GM21737 (cell line): Measurements from ENCODE around the gene PEAK1.

ENCODE experiments used
- ATAC-seq: cut with Tn5 transposase; IDR thresholded peaks from one replicate; pipeline ENCODE4 v1.9.1; 2021; ENCODE audit warnings: mild to moderate bottlenecking, moderate library complexity; ENCODE audit not compliant: unreplicated experiment

PEAK1 gene

DNA sequence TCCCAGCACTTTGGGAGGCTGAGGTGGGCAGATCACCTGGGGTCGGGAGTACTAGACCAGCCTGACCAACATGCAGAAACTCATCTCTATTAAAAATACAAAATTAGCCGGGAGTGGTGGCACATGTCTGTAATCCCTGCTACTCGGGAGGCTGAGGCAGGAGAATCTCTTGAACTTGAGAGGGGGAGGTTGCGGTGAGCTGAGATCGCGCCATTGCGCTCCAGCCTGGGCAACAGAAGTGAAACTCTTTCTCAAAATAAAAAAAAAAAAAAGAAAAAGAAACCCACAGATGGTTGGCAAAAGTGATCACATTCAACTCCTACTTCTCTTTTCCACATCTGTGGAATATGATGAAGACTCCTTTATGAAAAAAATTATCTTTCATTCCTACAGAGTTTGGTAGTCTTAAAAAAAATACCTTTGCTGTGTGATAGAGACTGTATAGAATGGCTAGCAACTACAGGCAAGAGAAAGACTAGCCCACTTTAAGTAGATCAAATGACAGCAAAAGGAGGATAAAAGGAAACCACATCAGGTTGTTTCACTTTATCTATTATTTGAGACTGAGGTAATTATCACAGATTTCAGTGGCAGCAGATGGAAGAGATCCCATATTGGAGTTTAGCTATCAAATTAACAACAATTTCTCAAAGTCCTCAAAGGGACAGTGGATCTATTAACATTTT lies 176.0 kb downstream of the PEAK1 start:
- no peak for ATAC-seq

DNA sequence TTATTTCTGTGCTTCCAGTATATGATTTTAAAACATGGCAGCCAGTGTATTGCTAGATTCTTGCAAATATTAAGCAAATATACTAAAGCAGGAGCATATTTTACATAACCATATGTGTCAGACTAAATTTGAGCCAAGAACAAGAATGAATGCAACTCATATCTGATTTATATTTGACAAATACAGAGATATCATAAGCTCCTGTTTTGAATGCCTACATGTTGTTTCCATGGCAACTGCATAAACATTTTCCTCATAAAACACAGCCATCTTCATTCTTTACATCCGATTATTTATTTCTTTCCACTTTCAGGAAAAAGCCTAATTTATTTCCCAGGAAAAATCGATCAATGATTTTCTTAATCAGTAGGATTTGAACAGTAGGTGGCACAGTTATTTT lies 176.8 kb downstream of the PEAK1 start:
- no peak for ATAC-seq

DNA sequence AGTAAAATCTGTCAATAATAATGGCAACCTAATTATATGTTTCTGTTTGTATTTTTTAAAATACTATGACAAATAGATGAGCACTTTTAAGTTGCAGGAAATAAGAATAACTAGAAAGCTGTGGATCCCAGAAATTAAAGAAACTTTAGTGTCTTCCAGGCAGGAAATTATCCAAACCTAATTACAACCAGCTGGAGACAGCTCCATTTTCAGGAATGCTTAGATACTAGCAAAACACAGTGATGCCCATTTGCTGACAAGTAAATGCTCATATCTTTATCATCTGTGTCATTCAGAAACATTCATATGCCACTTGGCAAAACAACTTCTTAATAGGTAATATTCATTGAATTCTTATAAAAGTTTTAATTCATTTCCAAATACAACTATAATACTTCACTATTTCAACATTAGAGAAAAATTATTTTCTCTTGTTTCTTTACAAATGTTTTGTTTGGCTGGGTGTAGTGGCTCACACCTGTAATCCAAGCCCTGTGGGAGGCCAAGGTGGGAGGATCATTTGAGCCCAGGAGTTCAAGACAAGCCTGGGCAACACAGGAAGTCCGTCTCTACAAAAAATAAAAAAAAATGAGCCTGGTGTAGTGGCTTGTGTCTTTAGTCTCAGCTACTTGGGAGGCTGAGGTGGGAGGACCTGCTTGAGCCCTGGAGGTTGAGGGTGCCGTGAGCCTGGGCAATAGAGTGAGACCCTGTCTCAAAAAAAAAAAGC lies 179.9 kb downstream of the PEAK1 start:
- no peak for ATAC-seq

DNA sequence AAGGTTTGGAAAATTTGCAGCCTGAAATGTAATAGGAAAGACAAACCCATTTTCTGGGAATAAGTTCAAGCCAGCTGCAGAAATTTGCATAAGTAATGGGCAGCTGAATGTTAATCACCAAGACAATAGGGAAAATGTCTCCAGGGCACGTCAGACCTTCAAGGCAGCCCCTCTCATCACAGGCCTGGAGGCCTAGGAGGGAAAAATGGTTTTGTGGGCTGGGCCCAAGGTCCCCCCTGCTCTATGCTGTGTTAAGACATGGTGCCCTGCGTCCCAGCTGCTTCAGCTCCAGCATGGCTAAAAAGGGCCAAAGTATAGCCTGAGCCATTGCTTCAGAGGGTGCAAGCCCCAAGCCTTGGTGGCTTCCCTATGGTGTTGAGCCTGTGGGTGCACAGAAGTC lies 184.3 kb downstream of the PEAK1 start:
- no peak for ATAC-seq

DNA sequence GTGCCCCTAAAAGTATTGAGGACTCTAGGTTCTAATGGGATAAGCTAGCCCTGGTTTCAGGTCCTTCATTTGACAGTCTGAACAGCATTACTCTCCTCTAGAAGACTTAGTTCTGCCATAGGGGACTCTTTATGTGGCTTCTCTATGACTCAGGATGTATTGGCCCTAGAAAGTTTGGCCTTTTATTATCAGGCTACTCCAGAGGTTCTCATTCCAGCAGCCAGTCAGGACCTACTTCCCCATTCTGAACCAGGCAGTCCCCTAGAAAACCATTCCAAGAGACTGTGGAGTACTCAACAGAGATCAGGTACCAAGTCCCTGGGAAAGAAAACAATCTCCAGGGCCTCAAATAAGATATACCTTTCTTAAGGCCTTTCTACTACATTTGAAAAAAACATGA lies 191.1 kb downstream of the PEAK1 start:
- no peak for ATAC-seq

DNA sequence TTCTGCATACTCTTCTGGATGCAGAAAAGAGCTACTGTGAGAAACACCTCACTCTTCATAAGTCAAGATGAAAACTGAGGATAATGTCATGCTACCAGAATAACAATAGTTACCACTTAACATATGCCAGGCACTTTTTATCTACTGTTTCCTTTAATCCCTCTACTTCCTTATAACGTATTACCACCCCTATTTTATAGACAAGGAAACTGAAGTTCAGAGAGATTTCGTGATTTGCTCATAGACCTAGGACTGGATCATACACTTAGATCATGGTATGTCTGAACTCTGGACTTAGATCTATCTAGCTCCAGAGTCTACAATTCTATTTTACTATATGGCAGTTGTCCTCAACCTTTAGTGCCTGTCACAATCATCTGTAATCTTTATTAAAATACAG lies 193.3 kb downstream of the PEAK1 start:
- no peak for ATAC-seq

DNA sequence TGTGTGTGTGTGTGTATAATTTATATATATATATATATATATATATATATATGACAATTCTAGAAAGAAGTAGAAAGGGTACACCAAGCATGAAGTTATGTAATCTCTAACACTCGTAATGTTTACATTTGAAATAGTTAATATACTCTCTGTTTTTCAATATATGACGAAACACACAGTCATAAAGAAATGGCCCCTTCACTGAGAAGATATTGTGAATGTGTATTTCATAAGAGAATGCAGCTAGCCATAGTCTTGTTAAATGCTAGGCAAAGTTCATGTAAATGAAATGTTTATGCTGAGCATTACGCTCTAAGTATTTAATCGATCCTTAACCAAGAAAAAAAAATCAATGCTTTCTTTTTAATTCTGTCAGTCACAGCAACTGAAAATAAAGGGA lies 194.3 kb downstream of the PEAK1 start:
- no peak for ATAC-seq

DNA sequence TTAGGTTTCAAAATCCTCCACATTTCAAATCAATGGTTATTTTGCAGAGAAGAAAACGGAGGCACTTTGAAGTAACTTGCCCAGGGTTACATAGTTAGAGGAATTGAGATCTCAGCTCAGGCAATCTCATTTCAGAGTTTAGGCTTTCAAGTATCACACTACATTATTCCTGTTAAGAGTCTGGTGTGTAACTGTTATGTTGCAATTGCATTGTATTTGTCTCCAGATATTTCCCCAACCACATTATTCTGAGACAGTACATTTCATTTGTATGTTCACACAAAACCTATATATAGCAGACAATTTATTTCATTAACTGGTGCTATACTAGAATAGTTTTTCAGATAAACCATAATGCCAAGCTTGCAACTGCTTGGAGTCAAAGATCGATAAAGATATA lies 194.8 kb downstream of the PEAK1 start:
- no peak for ATAC-seq

DNA sequence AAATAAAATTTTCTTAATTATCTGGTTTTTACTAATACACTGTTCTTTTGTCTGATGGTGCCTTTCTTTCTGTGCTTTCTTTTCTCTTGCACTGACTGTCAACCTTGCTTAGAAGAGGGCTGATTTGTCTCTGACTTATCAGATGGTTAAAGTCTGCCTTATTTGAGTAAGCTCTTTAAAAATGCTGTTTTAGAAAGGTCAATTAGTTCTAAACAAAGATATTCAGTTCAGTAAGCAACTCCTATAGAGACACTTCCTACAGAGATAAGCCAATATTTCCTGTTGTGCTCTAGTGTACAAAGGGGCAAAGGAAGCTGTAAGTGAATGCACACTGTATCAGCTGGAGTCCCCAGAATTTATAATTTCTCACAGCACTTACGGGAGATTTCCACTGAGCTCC lies 195.6 kb downstream of the PEAK1 start:
- no peak for ATAC-seq

DNA sequence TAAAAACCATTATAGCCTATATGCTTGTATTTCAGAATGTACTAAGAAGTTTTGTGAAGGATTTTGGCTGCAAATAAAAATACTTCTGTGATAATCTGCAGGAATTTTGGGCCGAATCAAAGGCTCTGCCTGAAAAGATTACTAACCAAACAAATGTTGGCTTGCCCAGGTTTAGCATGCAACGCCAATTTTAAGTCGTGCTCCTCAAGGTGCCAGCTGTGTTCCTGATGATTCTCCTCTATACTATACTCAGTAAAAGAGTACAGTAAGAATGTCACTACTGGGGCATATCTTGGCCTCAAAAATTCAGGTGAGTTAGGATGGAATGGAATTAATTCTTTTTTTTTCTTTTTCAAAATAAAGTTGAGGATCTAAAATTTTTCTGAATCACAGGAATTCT lies 198.2 kb downstream of the PEAK1 start:
- no peak for ATAC-seq

DNA sequence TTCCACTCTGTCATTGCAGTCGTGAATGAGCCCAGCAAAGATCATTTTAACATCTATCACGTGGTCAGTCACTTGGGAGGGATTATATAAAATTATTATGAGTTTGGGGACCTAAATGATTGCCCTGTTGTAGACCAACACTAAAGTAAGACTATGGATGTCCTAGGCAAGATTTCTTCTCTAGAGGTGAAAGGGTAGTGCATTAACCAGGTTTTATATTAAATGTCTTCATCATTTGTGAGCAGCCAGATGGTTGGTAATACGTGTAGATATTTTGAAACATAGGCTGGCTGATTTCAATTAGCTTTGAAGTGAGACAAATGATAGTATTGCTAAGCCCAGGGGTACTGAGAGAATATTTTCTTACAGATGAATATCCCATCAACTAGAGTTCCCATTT lies 198.7 kb downstream of the PEAK1 start:
- ATAC-seq, result no peak

DNA sequence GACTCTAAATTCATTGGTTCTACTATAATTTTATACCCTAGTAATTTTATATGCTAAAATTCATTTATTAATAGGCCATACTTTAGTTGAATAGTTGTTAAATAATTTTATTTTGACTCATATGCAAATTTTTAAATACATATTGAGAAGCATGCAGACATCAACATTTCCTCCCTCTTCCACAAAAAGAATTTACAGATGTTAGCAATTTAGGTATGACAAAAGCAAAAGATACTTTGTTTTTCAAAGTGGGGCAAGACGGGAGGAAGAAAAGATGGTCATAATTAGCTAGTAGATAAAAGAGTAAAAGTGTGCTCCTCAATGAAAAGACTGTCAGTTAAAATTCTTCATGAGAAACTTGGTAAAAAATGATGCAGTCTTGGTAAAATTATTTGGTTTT lies 200.1 kb downstream of the PEAK1 start:
- ATAC-seq, result no peak

DNA sequence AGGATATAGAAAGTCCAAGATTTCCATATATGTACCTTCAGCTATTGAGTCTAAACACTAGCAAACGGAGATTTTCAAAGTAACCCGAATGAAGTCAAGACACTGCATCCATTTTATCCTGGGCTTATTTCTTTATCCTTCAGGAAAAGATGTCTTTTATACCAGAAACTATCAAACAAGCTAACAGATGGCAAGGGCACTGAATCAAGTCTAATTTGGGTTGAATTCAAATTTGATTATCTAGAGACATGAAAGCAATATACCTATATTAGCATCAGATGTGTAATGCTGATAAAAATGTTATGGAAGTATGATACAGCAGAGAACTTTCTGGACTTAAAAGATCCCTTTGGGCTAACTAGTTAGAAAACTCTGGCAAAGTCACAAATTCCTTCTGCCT lies 210.7 kb downstream of the PEAK1 start:
- no peak for ATAC-seq

DNA sequence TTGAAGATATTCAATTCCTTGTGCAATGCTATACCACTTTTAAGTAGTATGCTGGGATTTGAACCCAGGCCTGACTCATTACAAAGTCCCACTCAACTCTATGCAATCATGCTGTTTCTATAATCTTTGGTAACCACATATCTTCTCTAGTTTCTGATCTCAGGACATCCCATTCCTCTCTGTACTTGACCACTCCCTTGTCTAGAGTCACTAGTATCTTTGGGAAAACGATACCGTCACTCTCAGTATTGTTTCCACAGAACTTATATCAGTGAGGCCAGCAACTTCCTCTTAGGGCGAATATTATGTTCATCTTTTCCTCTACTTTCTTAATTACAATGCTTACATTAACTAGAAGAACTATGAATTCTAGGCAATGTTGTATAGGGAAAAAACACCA lies 211.7 kb downstream of the PEAK1 start:
- no peak for ATAC-seq

DNA sequence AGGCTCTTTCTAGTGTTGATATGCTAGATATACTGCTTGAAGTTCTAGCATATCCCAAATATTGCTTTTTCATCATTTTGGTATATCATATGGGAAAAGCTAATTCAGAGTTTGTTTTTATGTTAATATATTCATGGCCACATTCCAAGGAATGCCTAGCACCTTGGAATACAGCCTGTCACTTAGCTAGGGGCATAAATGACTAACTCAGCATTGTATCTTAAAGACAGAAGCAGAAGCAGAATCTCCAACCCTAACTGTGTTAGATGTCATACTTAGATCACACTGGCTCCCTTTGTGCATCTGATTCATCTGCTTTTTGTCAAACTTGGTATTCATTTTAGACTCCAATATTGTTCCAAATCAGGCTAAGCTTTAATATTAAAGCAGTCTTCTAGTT lies 218.2 kb downstream of the PEAK1 start:
- ATAC-seq, result no peak

DNA sequence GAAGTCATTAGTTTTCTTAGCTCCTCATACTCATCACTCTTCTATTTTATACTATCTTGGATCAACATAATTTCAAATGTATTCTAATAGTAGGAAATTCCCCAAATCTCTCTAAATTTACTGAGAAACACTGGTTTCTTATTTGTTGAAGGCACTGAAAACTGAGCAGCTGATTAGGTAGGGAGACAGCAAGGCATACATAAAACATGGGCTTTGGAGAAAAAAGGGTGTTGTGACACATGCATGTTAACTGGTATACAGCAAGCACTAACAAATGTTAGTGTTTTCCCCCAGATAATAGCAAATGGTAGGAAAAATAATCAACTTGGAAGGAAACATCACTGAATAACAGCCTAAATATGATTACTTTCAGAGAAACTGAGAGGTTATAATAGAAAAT lies 223.5 kb downstream of the PEAK1 start:
- no peak for ATAC-seq

DNA sequence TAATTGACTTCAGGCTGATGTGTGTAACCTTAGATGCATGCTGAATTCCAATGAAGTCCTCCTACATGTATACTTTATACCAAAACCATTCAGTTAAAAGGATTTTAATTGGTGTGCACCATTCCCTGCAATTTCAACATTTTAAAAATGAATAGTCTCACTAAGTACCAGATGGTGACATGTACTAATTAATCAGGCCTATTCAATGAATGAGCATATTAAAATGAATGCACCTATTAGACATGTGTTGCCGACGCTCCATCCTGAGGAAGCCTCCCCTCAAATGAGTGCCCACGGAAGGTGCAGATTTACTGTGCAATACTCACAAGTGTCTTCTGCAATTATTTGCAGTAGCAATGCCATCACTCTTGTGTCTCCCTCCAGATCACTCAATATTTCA lies 224.3 kb downstream of the PEAK1 start:
- ATAC-seq, result no peak

DNA sequence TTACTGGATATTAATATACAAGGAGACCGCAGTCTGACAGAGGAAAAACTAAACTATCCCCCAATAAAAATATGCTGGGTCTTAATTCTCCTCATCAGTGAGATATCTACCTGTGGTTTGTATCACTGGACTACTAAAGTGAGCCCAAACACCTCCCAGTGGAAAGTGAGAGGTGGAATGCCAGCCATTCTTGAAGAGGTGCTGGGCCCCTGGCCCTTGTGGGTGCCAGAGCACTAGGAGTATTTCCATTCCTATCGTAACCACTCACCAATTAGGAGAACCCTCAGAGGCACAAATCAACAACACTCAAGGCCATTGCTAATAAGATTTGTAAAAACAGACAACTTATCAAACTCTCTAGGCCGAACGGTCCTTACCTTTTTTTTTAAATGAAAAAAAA lies 227.5 kb downstream of the PEAK1 start:
- no peak for ATAC-seq

DNA sequence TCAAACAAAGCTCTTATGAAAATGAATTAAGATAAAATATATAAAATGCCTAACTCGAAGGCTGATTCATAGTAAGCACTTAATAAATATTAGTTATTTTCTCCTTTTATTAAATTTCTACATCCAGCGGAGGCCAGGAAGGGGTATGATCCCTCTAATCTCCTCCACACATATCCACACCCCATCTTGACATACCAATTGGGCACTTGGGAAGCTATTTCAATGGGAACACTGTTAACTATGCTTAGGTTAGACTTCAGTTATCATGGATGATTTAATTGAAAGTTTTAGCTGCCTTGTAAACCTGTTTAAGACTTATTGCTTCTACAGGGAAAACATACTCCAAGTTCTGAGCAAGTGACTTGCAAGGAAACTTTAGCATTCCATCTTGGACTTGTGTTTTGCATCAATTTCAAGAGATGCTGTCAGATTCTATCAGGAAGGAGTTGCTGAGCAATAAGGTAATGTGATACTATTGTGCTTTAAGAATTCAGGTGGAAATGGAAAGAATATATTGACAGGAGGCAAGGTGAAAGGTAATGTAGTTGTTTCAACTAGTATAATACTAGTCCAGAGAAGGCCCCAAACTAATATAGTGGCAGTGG lies 228.6 kb downstream of the PEAK1 start:
- no peak for ATAC-seq

DNA sequence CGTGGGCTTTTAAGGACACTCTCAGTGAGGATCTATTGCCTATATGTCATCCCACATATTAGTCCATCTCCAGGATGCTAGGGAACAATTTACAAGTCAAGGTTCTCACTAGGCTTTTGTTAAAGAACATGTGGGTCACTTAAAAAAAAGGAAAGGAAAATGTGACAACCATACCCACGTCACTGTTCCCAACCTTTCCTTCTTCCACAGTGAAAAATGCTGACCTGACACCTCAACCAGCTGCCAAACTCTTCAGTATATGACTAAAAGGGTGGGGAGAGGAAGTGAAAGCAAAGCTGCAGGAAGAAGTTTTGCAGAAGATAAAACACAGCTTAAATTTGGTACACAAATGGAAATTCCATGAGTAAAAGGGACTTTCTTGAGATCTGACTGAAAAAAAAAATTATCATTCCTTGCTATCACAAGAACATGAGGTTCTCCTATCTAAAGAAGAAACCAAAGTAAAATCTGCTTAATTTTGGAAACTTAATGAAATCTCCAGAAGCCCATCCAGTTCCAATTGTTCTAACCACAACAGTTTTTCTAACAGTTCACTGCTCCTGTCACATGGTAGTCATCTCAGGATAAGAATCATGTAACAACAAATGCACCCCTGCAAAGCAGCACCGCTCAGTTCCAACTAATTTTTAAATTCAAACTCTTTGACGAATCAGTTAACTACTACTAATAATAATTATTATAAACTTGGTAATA lies 232.0 kb downstream of the PEAK1 start:
- ATAC-seq, result no peak

DNA sequence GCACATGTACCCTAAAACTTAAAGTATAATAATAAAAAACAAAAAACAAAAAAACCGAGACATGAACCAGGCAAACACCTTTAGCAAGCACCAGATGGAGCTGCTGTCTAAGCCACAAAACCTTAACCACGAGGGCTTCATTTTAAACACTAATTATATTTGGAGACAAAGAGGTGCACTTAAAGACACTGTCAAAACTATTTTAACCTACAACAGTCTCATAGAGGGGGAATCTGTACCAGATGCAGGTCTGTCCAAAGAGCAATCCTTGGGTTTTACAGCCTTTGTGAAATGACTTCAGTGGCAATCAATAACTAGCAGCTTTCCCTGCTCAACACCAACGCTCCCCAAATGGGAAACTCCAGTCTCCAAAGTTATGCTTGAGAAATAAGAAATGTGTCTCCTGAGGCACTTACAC lies 233.3 kb downstream of the PEAK1 start:
- no peak for ATAC-seq
